ENCODE results near the gene TNNC2. TPM values are rescaled to one million over a fixed set of nuclear protein-coding genes. Genes with fewer than 3 reads are reported as not detected.

Gene TNNC2
- total and polyA plus RNA-seq, 10 donors, result 0.54 to 3.4 (median 1.4) TPM; not detected in 5

- no peak for DNase-seq
- intact Hi-C loops (cut with DNase I; ENCODE audit: low total_unique reads), result no loop called here
- Histone ChIP-seq H3K9me3 (no peaks in the 10 kb centered on the region), H3K4me1 (peaks cover 22 to 55% (median 27%) of the 10 kb centered on the region in 6 donors), H3K36me3 (peaks cover 0 to 81% (median 36%) of the 10 kb centered on the region in 6 donors), H3K4me3 (no peak overlapping the region), H3K27me3 (replicated peaks in 1 of 7) (no peaks in the 10 kb centered on the region), H3K27ac (no peak overlapping the region)
- TF ChIP-seq POLR2A (IDR thresholded peaks at IDR 0.05), result no peak
- TF ChIP-seq, protein P1, sequence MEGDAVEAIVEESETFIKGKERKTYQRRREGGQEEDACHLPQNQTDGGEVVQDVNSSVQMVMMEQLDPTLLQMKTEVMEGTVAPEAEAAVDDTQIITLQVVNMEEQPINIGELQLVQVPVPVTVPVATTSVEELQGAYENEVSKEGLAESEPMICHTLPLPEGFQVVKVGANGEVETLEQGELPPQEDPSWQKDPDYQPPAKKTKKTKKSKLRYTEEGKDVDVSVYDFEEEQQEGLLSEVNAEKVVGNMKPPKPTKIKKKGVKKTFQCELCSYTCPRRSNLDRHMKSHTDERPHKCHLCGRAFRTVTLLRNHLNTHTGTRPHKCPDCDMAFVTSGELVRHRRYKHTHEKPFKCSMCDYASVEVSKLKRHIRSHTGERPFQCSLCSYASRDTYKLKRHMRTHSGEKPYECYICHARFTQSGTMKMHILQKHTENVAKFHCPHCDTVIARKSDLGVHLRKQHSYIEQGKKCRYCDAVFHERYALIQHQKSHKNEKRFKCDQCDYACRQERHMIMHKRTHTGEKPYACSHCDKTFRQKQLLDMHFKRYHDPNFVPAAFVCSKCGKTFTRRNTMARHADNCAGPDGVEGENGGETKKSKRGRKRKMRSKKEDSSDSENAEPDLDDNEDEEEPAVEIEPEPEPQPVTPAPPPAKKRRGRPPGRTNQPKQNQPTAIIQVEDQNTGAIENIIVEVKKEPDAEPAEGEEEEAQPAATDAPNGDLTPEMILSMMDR (IDR thresholded peaks at IDR 0.05 in 8 of 11, conservative IDR thresholded peaks at IDR 0.05 in 3 of 11), result no peak
- no peak for TF ChIP-seq POLR2AphosphoS5 (IDR thresholded peaks at IDR 0.05)
- WGBS, 5 donors, result 85 to 98% (median 97%) methylated on average over 6 of the region's 6 CpGs
These were observed 25.2 kb upstream of the TNNC2 start for GRCh38 chr20:45852326-45852725.

- intact Hi-C loops (cut with DNase I; ENCODE audit: low total_unique reads), result no loop called here
These were observed 24.4 kb upstream of the TNNC2 start for GRCh38 chr20:45851501-45851900.

GRCh38 chr20:45850926-45851325, 23.8 kb upstream of the TNNC2 start:
- WGBS, 5 donors, result 65 to 100% (median 91%) methylated on average over 1 of the region's 1 CpG
- DNase-seq, result no peak
- Histone ChIP-seq H3K4me1 (peaks cover 13 to 44% (median 18%) of the 10 kb centered on the region in 6 donors), H3K9me3 (no peaks in the 10 kb centered on the region), H3K27ac (no peak overlapping the region), H3K4me3 (no peak overlapping the region), H3K27me3 (replicated peaks in 1 of 7) (no peaks in the 10 kb centered on the region), H3K36me3 (peaks cover 0 to 95% (median 49%) of the 10 kb centered on the region in 6 donors)
- intact Hi-C loops (cut with DNase I; ENCODE audit: low total_unique reads), result no loop called here
- no peak for TF ChIP-seq POLR2AphosphoS5 (IDR thresholded peaks at IDR 0.05)
- TF ChIP-seq, protein P1 (IDR thresholded peaks at IDR 0.05 in 8 of 11, conservative IDR thresholded peaks at IDR 0.05 in 3 of 11), result no peak

More at GRCh38 chr20:45851501-45851900, 24.4 kb upstream of the TNNC2 start:
- DNase-seq, result no peak
- H3K27me3 ChIP-seq (replicated peaks in 1 of 7), result no peaks in the 10 kb centered on the region
- H3K4me1 ChIP-seq, result peaks cover 19 to 50% (median 24%) of the 10 kb centered on the region in 6 donors
- no peak for TF ChIP-seq POLR2AphosphoS5 (IDR thresholded peaks at IDR 0.05)
- no peak for TF ChIP-seq POLR2A (IDR thresholded peaks at IDR 0.05)
- TF ChIP-seq, protein P1 (IDR thresholded peaks at IDR 0.05 in 8 of 11, conservative IDR thresholded peaks at IDR 0.05 in 3 of 11), result no peak
- H3K36me3 ChIP-seq, result peaks cover 0 to 89% (median 43%) of the 10 kb centered on the region in 6 donors
- H3K27ac ChIP-seq, result no peak overlapping the region
- H3K4me3 ChIP-seq, result no peak overlapping the region
- H3K9me3 ChIP-seq, result no peaks in the 10 kb centered on the region

GRCh38 chr20:45850238-45850637, 23.1 kb upstream of the TNNC2 start:
- Histone ChIP-seq H3K9me3 (no peaks in the 10 kb centered on the region), H3K36me3 (peaks cover 0 to 100% (median 56%) of the 10 kb centered on the region in 6 donors), H3K4me3 (no peak overlapping the region), H3K4me1 (peaks cover 6 to 37% (median 12%) of the 10 kb centered on the region in 6 donors), H3K27me3 (replicated peaks in 1 of 7) (no peaks in the 10 kb centered on the region), H3K27ac (no peak overlapping the region)
- DNase-seq, result no peak
- WGBS, 5 donors, result 85 to 100% (median 96%) methylated on average over 2 of the region's 2 CpGs
- TF ChIP-seq, protein P1 (IDR thresholded peaks at IDR 0.05 in 8 of 11, conservative IDR thresholded peaks at IDR 0.05 in 3 of 11), result no peak
- TF ChIP-seq POLR2A (IDR thresholded peaks at IDR 0.05), result no peak
- TF ChIP-seq POLR2AphosphoS5 (IDR thresholded peaks at IDR 0.05), result no peak
- intact Hi-C loops (cut with DNase I; ENCODE audit: low total_unique reads), result no loop called here

All from spleen (tissue), 11 donors.